Measurements from ENCODE around the gene FRZB.

DNA sequence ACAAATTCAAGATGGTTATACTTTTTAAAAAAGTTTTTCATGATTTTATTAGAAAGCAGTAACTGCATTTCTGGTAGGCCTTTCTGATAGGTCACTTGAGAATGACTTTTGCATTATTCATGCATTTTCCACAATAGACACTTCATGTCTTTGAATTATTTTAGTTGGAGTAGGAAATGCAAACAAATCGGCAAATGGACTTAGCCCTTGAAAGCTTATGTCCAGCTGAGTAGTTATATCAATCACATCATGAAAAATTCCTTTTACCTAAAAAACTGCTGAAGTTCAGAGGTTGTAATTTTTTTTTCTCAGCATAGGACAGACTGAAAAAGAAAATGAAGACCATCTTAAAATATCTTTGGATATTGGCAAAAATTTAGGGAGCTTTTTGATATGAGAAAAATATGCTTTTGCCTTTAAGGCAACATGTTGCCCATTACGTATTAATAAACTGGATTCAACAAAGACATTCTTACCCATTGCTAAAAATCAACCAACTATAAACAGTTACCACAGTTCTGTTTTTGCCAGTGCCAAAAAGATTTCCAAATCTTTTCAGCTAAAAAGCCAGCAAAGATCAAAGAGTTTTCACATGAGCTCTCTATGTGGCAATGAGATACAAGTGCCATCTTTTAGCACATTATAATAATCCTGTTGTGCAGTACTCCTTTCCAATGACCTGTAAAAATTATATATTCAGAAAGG lies 45.5 kb upstream of the FRZB start:
- no peak for TF ChIP-seq FOXK1 (CRISPR knock-in tag; IDR thresholded peaks at IDR 0.05; ENCODE audit: borderline replicate concordance)
- TF ChIP-seq, protein P1, sequence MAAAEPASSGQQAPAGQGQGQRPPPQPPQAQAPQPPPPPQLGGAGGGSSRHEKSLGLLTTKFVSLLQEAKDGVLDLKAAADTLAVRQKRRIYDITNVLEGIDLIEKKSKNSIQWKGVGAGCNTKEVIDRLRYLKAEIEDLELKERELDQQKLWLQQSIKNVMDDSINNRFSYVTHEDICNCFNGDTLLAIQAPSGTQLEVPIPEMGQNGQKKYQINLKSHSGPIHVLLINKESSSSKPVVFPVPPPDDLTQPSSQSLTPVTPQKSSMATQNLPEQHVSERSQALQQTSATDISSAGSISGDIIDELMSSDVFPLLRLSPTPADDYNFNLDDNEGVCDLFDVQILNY (CRISPR knock-in tag; IDR thresholded peaks at IDR 0.05): no peak
- TF ChIP-seq POLR2AphosphoS5 (IDR thresholded peaks at IDR 0.05; ENCODE audit: control insufficient read depth, insufficient read depth, low read depth, low read length): no peak
- no peak for TF ChIP-seq SETDB1 (IDR thresholded peaks at IDR 0.05; ENCODE audit: low read length)
- TF ChIP-seq, protein P2, sequence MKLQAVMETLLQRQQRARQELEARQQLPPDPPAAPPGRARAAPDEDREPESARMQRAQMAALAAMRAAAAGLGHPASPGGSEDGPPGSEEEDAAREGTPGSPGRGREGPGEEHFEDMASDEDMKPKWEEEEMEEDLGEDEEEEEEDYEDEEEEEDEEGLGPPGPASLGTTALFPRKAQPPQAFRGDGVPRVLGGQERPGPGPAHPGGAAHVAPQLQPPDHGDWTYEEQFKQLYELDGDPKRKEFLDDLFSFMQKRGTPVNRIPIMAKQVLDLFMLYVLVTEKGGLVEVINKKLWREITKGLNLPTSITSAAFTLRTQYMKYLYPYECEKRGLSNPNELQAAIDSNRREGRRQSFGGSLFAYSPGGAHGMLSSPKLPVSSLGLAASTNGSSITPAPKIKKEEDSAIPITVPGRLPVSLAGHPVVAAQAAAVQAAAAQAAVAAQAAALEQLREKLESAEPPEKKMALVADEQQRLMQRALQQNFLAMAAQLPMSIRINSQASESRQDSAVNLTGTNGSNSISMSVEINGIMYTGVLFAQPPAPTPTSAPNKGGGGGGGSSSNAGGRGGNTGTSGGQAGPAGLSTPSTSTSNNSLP (IDR thresholded peaks at IDR 0.05; ENCODE audit: borderline replicate concordance, low read depth, low read length): no peak
- TF ChIP-seq RBM39 (optimal IDR thresholded peaks at IDR 0.05; ENCODE audit: low read depth, low read length): no peak
- TF ChIP-seq, protein P3, sequence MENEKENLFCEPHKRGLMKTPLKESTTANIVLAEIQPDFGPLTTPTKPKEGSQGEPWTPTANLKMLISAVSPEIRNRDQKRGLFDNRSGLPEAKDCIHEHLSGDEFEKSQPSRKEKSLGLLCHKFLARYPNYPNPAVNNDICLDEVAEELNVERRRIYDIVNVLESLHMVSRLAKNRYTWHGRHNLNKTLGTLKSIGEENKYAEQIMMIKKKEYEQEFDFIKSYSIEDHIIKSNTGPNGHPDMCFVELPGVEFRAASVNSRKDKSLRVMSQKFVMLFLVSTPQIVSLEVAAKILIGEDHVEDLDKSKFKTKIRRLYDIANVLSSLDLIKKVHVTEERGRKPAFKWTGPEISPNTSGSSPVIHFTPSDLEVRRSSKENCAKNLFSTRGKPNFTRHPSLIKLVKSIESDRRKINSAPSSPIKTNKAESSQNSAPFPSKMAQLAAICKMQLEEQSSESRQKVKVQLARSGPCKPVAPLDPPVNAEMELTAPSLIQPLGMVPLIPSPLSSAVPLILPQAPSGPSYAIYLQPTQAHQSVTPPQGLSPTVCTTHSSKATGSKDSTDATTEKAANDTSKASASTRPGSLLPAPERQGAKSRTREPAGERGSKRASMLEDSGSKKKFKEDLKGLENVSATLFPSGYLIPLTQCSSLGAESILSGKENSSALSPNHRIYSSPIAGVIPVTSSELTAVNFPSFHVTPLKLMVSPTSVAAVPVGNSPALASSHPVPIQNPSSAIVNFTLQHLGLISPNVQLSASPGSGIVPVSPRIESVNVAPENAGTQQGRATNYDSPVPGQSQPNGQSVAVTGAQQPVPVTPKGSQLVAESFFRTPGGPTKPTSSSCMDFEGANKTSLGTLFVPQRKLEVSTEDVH (IDR thresholded peaks at IDR 0.05; ENCODE audit: low read depth, partially characterized antibody): no peak
- TF ChIP-seq, protein P4, sequence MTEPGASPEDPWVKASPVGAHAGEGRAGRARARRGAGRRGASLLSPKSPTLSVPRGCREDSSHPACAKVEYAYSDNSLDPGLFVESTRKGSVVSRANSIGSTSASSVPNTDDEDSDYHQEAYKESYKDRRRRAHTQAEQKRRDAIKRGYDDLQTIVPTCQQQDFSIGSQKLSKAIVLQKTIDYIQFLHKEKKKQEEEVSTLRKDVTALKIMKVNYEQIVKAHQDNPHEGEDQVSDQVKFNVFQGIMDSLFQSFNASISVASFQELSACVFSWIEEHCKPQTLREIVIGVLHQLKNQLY (CRISPR knock-in tag; conservative IDR thresholded peaks at IDR 0.05): no peak
- TF ChIP-seq, protein P5, sequence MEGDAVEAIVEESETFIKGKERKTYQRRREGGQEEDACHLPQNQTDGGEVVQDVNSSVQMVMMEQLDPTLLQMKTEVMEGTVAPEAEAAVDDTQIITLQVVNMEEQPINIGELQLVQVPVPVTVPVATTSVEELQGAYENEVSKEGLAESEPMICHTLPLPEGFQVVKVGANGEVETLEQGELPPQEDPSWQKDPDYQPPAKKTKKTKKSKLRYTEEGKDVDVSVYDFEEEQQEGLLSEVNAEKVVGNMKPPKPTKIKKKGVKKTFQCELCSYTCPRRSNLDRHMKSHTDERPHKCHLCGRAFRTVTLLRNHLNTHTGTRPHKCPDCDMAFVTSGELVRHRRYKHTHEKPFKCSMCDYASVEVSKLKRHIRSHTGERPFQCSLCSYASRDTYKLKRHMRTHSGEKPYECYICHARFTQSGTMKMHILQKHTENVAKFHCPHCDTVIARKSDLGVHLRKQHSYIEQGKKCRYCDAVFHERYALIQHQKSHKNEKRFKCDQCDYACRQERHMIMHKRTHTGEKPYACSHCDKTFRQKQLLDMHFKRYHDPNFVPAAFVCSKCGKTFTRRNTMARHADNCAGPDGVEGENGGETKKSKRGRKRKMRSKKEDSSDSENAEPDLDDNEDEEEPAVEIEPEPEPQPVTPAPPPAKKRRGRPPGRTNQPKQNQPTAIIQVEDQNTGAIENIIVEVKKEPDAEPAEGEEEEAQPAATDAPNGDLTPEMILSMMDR (IDR thresholded peaks at IDR 0.05 in 2 of 3, conservative IDR thresholded peaks at IDR 0.05 in 1 of 3; ENCODE audit: insufficient read depth in 2 of 3, low read depth in 1 of 3, low read length in 3 of 3): no peak
- TF ChIP-seq, protein P6, sequence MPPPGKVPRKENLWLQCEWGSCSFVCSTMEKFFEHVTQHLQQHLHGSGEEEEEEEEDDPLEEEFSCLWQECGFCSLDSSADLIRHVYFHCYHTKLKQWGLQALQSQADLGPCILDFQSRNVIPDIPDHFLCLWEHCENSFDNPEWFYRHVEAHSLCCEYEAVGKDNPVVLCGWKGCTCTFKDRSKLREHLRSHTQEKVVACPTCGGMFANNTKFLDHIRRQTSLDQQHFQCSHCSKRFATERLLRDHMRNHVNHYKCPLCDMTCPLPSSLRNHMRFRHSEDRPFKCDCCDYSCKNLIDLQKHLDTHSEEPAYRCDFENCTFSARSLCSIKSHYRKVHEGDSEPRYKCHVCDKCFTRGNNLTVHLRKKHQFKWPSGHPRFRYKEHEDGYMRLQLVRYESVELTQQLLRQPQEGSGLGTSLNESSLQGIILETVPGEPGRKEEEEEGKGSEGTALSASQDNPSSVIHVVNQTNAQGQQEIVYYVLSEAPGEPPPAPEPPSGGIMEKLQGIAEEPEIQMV (tag; conservative IDR thresholded peaks at IDR 0.05; ENCODE audit: low read depth): no peak
- no peak for TF ChIP-seq SP1 (CRISPR knock-in tag; IDR thresholded peaks at IDR 0.05)
- no peak for TF ChIP-seq ELF4 (CRISPR knock-in tag; IDR thresholded peaks at IDR 0.05)
- no peak for TF ChIP-seq RNF2 (IDR thresholded peaks at IDR 0.05)

Data from K562 (cell line).